GM23338 (cell line): ENCODE data around the gene EVI5.
"Not testable (repeated sequence)": the region's sequence is repeated elsewhere in the genome, so short reads cannot be mapped to it uniquely, and the experiment has no call there.

Source experiments
- ETS1 ChIP-seq: IDR thresholded peaks from 2 replicates; pipeline ENCODE4 v1.6.1; 2016; ENCODE audit warnings: antibody characterized with exemption
- EZH2 ChIP-seq: fragments of 200-600 bp; sonication (generic); IDR thresholded peaks from one replicate; pipeline ENCODE4 v1.8.0; 2017; ENCODE audit warnings: antibody characterized with exemption, mild to moderate bottlenecking, low read depth; ENCODE audit not compliant: unreplicated experiment
- POLR2AphosphoS5 ChIP-seq: IDR thresholded peaks from 2 replicates; pipeline ENCODE4 v1.6.1; 2016; ENCODE audit warnings: antibody characterized with exemption, low read depth

- not testable (repeated sequence) for TF ChIP-seq EZH2, POLR2AphosphoS5, ETS1
Observed at GRCh38 chr1:92773749-92774148, 11.2 kb downstream of the EVI5 start.
